ENCODE data around the gene RPS6KB2. TPM values are rescaled to one million over a fixed set of nuclear protein-coding genes. Genes with fewer than 3 reads are reported as not detected.

The RPS6KB2 gene
- total and polyA plus RNA-seq, 9 of the 15 experiments (the other 6 are each of a cell fraction or from before 2014, with no cell fraction given): 0.42 to 122 (median 82.6) TPM

DNA sequence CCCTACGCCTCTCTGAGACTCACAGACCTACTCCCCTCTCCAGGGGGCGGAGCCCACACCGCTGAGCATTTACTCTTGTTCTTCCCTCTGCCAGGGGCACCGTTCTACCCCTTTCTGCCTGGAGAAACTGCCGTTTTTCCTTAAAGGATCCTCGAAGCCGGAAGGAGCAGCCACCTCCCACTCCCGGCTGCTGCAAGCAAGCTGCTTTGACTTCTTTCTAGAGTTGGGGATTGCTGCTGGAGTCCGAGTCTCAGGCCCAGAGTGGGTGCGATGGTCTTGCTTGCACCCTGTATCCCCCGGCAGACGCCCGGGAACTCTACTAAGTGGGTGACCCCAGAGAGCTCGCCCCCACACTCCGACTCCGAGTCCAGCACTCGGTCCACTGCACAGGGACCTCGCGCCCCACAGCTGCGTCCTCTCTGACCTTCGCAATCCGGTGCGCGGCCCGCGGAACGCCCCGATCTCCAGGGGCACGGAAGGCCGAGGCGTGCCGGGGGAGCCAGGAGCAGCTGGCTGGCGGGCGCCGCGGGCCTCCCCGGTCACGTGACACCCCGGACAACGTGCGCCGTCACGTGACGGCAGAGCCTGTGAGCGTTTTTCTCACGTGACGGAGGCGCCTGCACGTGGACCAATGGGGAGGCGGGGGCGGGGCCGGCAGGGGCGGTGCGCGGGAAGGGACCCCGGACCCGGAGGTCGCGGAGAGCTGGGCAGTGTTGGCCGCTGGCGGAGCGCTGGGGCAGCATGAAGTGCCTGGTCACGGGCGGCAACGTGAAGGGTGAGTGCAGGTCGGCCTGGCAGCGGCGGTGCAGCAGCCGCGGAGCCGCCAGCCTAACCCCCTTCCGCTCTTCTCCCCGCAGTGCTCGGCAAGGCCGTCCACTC lies 36.8 kb upstream of the RPS6KB2 start, which contains the start of gene RAD9A (continued):
- TF ChIP-seq DACH1 (IDR thresholded peaks at IDR 0.05; ENCODE audit: partially characterized antibody) (peak; percentile 78), U2AF1 (optimal IDR thresholded peaks at IDR 0.05; ENCODE audit: low read depth, low read length) (no peak), CBX2 (IDR thresholded peaks at IDR 0.05; ENCODE audit: insufficient read depth, low read length, poor library complexity, severe bottlenecking) (no peak), CEBPG (CRISPR knock-in tag; IDR thresholded peaks at IDR 0.05) (peak; percentile 24; the same call in 1 of the 2 replicates), CEBPG (tag; conservative IDR thresholded peaks at IDR 0.05 in 1 of 2, IDR thresholded peaks at IDR 0.05 in 1 of 2) (no peak), CLOCK (CRISPR knock-in tag; IDR thresholded peaks at IDR 0.05; ENCODE audit: borderline replicate concordance) (peak; percentile 97), EHMT2 (IDR thresholded peaks at IDR 0.05) (no peak), PHB2 (IDR thresholded peaks at IDR 0.05; ENCODE audit: low read depth) (no peak), RCOR1 (IDR thresholded peaks at IDR 0.05; ENCODE audit: borderline replicate concordance in 1 of 2, low read depth in 2 of 2, low read length in 2 of 2) (peak in 1 of 2 experiments; percentile 66; a peak in 1 of 4 replicates), XRCC5 (IDR thresholded peaks at IDR 0.05; ENCODE audit: low read depth, low read length) (0 out of 2 replicates have a peak, but pooled peaks have one; percentile 42), POU5F1 (IDR thresholded peaks at IDR 0.05; ENCODE audit: borderline replicate concordance, low read depth, low read length, partially characterized antibody) (no peak), KAT2B (IDR thresholded peaks at IDR 0.05; ENCODE audit: low read depth, low read length) (no peak), STAT5B (CRISPR knock-in tag; IDR thresholded peaks at IDR 0.05) (no peak), RB1 (IDR thresholded peaks at IDR 0.05; ENCODE audit: low read depth) (peak; percentile 88), EZH2 (IDR thresholded peaks at IDR 0.05; ENCODE audit: borderline replicate concordance, low read depth, low read length) (no peak), FOXA1 (IDR thresholded peaks at IDR 0.05; ENCODE audit: borderline replicate concordance) (no peak), TAF7 (tag; IDR thresholded peaks at IDR 0.05) (no peak), ZNF740 (CRISPR knock-in tag; IDR thresholded peaks at IDR 0.05) (peak; percentile 55; the same call in 1 of the 2 replicates), ZNF740 (tag; IDR thresholded peaks at IDR 0.05) (no peak), SREBF2 (CRISPR knock-in tag; IDR thresholded peaks at IDR 0.05) (no peak), RAD21 (CRISPR knock-in tag; conservative IDR thresholded peaks at IDR 0.05 in 1 of 2, IDR thresholded peaks at IDR 0.05 in 1 of 2) (no peak), CREBBP (IDR thresholded peaks at IDR 0.05; ENCODE audit: low read depth, low read length) (no peak), HDAC1 (IDR thresholded peaks at IDR 0.05) (peak; percentile 71 to 99; a peak in 3 of 4 replicates)

Data from K562 (cell line).